ENCODE results near the gene DLGAP1. TPM values are rescaled to one million over a fixed set of nuclear protein-coding genes. Genes with fewer than 3 reads are reported as not detected.
"Not testable (repeated sequence)": the region's sequence is repeated elsewhere in the genome, so short reads cannot be mapped to it uniquely, and the experiment has no call there.

The DLGAP1 gene
- total RNA-seq, result under 0.01 TPM in 1 of 2 replicates, not detected in the other

DNA sequence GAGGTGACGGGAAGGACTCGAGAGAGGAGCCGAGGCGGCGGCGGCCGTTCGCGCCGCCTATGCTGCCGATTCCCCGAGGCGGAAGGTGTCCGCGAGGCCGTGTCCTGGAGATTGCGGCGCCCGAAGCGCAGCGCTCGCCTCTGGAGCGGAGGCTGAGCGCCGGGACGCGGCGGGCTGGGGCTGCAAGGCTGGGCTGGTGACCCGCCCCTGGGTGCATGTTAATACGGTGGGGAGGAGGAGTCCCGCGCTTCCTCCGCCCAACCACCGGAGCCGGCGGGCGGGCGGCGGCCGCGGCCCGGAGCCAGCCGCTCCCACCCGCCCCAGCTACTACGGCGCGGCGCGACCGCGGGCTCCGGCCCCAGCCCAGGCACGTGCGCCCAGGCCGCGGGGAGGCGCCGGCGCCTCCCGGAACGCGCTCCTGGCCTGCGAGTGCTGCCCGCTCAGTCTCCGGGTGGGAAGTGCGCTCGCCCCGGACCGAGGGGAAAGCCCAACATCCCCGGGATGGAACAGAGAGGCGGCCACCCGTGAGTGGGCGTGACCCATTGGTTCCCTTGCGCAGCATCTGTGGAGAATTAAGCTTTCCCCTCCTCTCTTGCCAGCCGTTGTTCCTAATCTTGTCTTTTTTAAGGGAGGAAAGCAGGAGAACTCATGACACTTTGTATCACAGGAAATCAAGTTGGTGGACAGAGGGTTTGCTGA is at the start of gene DLGAP1:
Gene DLGAP1, minus strand, starts transcription at position 195 of the 699 bp plus-strand sequence.
- peak in 1 of 2 donors; percentile 34 for DNase-seq (ENCODE audit: low read depth in 2 of 2)

- not testable (repeated sequence) for DNase-seq (ENCODE audit: low read depth in 2 of 2)
Observed at GRCh38 chr18:4494703-4495284, 39.7 kb upstream of the DLGAP1 start.

DNA sequence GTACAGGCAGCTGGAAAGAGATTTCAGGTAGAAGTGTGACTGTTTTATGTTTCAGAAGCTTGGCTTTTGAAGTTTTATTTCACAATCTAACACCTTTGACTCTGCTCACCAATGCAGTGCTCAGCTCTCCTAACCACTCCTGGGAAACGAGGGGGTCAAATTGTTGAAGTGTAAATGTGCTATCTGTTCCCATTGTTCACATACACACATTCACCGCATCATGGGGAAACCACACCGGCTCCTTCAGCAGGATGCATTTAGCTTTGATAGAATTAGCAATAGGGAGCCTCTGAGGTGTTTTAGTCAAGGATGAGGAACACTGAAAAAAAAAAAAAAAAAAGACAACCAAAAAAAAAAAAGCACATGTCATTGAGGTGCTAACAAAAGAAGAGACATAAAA is 13.4 kb upstream of the DLGAP1 start:
- no peak for DNase-seq (ENCODE audit: low read depth in 2 of 2)

GRCh38 chr18:4454537-4455112 is 482 bp downstream of the DLGAP1 start:
- DNase-seq (ENCODE audit: low read depth in 2 of 2), result no peak

DNA sequence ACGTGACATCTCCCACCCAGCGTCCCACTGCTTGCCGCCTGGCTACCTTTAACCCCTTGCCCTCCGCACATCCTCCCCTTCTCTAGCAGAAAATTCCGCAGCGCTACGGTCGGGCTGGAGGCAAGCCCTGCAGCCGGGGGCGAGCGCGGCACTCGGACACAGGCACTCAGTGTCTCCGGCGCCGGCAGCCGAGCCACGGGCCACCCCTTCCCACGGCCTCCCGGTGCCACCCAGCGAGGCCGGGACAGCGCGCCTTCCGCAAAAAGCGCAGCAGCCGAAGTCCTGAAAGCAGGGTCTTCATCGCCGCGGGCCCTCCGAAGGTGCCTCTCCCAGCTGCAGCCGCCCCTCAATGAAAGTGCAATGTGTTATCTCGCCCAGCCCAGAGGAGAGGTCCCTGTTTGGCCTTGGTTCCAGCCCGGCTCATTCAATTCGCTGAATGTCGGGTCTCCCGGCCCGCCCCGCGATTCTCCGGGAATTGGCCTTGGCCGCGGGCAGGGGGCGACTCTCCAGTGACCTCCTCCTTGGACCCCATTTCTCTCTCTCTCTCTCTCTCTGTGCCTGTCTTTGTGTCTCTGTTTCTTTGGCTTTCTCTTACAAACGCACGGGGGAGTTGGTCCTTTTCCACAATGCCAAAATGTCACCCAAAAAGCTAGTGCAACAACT is 1.1 kb downstream of the DLGAP1 start:
- DNase-seq (ENCODE audit: low read depth in 2 of 2), result no peak

DNA sequence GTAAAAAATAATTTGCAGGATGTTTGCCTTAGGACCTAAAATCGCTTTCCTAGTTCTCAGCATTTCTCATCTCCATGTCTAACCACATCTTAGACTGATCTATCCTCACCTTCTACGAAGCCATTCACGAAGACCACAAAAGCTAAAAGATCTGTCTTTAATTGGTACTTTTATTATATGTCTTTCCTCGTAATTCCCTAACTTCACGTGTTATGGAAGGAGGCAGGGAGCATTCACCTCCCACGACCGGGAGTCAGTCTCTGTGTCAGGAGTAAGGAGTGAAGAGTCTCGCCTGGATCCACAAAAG is 1.6 kb downstream of the DLGAP1 start:
- no peak for DNase-seq (ENCODE audit: low read depth in 2 of 2)

GRCh38 chr18:4450065-4450658 is 4.9 kb downstream of the DLGAP1 start:
- DNase-seq (ENCODE audit: low read depth in 2 of 2), result no peak

DNA sequence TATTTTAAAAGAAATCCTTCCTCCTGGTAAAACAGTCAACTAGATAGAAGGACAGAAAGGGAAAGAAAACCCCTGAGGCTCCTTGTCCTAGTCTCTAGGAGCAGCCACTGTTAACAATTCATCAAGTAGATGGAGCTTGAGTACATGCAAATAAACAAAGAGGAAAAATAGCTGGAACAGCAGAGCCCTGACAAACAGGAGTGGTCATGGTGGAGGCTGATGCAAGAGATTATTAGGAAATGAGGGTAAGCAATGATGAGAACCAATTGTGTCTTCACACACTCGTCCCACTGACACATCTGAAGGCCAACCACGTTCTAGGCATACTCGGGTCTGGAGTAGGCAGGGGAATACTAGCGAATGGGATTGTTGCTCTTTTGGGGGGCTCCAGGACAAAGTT is 9.2 kb downstream of the DLGAP1 start:
- DNase-seq (ENCODE audit: low read depth in 2 of 2), result no peak

- no peak for DNase-seq (ENCODE audit: low read depth in 2 of 2)
Observed at GRCh38 chr18:4444306-4444705, 10.8 kb downstream of the DLGAP1 start.

- no peak for DNase-seq (ENCODE audit: low read depth in 2 of 2)
Observed at GRCh38 chr18:4441098-4441497, 14.0 kb downstream of the DLGAP1 start.

DNA sequence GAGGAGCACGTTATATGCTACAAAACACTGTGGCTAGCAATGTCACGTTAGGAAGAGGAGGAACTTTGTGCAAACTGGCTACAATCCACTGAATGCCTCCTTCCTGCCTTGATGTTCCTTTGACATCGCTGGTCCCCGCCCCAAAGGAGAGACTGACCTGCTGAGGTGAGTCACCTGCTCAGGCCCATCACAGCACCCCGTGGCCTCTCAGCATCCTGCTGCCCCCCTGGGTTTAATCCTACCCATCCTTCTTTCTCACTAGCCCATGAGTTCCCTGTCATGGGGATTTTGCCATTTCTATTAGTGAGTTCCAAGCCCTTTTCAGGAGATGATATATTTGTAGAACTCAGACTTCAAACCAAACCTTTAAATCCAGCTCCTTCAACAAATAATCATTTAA is 16.2 kb downstream of the DLGAP1 start:
- no peak for DNase-seq (ENCODE audit: low read depth in 2 of 2)

- no peak for DNase-seq (ENCODE audit: low read depth in 2 of 2)
Observed at GRCh38 chr18:4433717-4434116, 21.4 kb downstream of the DLGAP1 start.

- DNase-seq (ENCODE audit: low read depth in 2 of 2), result no peak
Observed at GRCh38 chr18:4430836-4431235, 24.3 kb downstream of the DLGAP1 start.

GRCh38 chr18:4417714-4418113 is 37.4 kb downstream of the DLGAP1 start:
- DNase-seq (ENCODE audit: low read depth in 2 of 2), result no peak

DNA sequence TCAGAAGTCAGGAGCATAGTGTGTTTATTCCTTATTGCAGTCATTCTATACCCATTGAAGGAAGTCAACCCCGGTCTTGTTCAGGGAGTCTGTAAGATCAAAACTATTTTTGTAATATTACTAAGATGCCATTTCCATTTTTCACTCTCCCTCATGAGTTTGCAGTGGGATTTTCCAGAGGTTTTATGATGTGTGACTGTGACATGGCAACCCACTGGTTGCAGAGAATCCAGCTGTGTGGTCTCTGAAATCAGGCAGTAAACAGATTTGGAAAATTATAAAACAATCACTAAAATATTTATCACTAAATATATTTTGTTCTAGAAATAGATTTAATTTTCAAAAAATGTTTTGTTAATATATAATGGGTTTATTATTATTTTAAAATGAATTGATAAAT is 38.1 kb downstream of the DLGAP1 start:
- no peak for DNase-seq (ENCODE audit: low read depth in 2 of 2)

DNA sequence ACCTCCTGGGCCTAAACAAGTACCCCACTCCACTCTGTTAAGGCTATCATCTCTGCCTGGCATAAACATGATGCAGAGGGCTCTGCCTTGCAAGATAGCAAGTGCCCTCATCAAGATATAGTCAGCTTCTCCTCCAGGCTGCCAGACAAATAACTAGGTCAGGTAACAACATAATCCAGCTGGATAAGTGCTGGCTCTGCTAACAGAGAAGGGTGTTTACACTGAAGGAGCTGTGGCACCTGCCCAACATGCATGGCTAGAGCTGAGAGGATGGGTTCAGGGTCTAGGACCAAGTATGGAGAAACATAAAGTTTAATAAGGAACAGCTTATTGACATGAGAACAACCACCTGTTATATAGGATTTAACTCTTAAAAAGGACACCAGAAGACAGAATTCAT is 42.8 kb downstream of the DLGAP1 start:
- DNase-seq (ENCODE audit: low read depth in 2 of 2), result no peak

DNA sequence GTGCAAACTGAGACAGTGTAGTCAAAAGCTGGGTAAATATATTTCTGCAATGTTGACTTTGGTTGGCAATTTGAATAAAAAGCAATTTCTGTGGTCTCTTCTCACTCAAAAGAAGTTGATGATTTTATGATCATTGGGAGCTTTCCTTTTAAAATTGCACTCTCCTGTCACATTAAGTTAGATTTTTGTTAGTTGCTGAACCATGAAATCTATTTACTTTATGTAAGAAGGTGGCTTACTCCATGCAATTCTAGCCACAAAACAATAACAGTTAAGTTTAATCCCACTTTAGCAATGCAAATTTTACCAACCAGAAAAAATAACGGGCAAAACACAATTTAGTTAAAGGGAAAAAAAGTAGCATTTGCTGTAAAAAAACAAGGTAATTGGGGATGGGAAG is 48.3 kb downstream of the DLGAP1 start:
- DNase-seq (ENCODE audit: low read depth in 2 of 2), result no peak

- DNase-seq (ENCODE audit: low read depth in 2 of 2), result no peak
Observed at GRCh38 chr18:4405965-4406364, 49.1 kb downstream of the DLGAP1 start.

- no peak for DNase-seq (ENCODE audit: low read depth in 2 of 2)
Observed at GRCh38 chr18:4403836-4404235, 51.3 kb downstream of the DLGAP1 start.

- DNase-seq (ENCODE audit: low read depth in 2 of 2), result no peak
Observed at GRCh38 chr18:4400911-4401310, 54.2 kb downstream of the DLGAP1 start.

DNA sequence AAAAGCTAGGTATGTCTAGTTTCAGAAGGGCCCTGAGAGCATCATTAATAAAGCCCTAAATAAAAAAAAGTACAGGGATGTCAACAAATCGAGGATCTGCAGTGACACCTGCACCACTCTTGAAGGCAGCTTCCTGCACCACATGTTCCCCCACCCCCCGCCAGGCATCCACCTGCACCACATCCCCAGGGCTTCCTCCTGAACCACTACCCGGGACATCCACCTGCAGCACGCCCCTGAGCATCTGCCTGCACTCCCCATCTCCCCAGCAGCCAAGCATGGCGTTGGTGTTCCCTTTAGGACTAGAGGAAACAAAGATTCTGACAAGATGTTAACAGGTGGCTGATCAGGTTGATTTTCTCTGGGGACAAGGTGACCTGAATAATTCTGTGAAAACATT is 55.2 kb downstream of the DLGAP1 start:
- no peak for DNase-seq (ENCODE audit: low read depth in 2 of 2)

DNA sequence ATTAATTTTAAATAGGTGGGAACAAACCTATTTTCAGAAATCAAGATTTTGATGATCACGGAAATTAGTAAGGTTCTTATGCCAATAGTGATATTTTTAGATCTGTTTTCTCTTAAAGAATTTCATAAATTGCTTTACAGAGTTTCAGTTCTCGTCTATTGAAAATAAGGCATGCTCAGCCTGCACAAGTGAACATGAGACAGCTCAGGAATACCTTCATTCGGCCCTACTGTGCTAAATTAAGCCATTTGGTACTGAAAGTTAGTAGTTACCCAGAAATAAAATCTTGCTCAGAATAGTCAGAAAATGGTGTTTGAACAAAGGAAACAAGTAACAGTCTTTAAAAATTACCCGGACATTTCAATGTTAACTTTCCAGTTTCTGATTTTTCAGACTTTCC is 60.4 kb downstream of the DLGAP1 start:
- no peak for DNase-seq (ENCODE audit: low read depth in 2 of 2)
